WTC11 (cell line): ENCODE results near the gene SIRT2. TPM values are rescaled to one million over a fixed set of nuclear protein-coding genes. Genes with fewer than 3 reads are reported as not detected.

Experiments used
- ATAC-seq: fragments of 200-7000 bp; cut with Tn5 transposase; 2 replicates; pipeline ENCODE4 v1.10.0; 2021; ENCODE audit warnings: mild to moderate bottlenecking, moderate library complexity
- CTCF ChIA-PET: fragments of 300-600 bp; sonication (Branson Sonifier 250); formaldehyde crosslinking; loops from one replicate; lab custom pipeline; 2021; ENCODE audit warnings: antibody characterized with exemption; lab: Charles Lee
- POLR2A ChIA-PET: fragments of 350-600 bp; sonication (Branson Sonifier 250); formaldehyde crosslinking; loops from one replicate; lab custom pipeline; 2021; ENCODE audit warnings: antibody characterized with exemption; lab: Charles Lee
- DNase-seq: peaks from one replicate; pipeline ENCODE4 v3.0.0; 2021; ENCODE audit warnings: low spot score
- H3K27ac Mint-ChIP-seq: 2 replicates; pipeline ENCODE4 v1.8.0; 2021; ENCODE audit warnings: mixed read lengths
- H3K27me3 Mint-ChIP-seq: 2 replicates; pipeline ENCODE4 v1.8.0; 2021; ENCODE audit warnings: low read depth, mild to moderate bottlenecking, moderate library complexity, mixed read lengths
- H3K36me3 Mint-ChIP-seq: 2 replicates; pipeline ENCODE4 v1.8.0; 2021; ENCODE audit warnings: mixed read lengths
- H3K4me1 Mint-ChIP-seq: 2 replicates; pipeline ENCODE4 v1.8.0; 2022; ENCODE audit warnings: mixed read lengths
- H3K4me3 Mint-ChIP-seq: 2 replicates; pipeline ENCODE4 v1.8.0; 2021; ENCODE audit warnings: mild to moderate bottlenecking, moderate library complexity, mixed read lengths
- H3K9me3 Mint-ChIP-seq: 2 replicates; pipeline ENCODE4 v1.8.0; 2021; ENCODE audit warnings: mixed read lengths
- ATF2 ChIP-seq: sonication (generic); formaldehyde crosslinking; IDR thresholded peaks from 2 replicates; pipeline ENCODE4 v1.8.1; 2022; ENCODE audit warnings: low read depth, missing genetic modification reagents, borderline replicate concordance
- GRHL2 ChIP-seq: fragments of 250-450 bp; sonication (Bioruptor Pico); IDR thresholded peaks from 2 replicates; pipeline ENCODE4 v1.8.0; 2022; ENCODE audit warnings: mild to moderate bottlenecking, moderate library complexity; ENCODE audit not compliant: insufficient replicate concordance, severe bottlenecking
- HMGA2 ChIP-seq: fragments of 250-450 bp; sonication (Bioruptor Pico); IDR thresholded peaks from 2 replicates; pipeline ENCODE4 v1.4.0; 2021; ENCODE audit warnings: mild to moderate bottlenecking, moderate library complexity
- IRF2 ChIP-seq: sonication (generic); formaldehyde crosslinking; IDR thresholded peaks from 2 replicates; pipeline ENCODE4 v1.8.0; 2022; ENCODE audit warnings: low read depth, missing genetic modification reagents, borderline replicate concordance
- JUN ChIP-seq: sonication (generic); formaldehyde crosslinking; IDR thresholded peaks from 2 replicates; pipeline ENCODE4 v1.8.0; 2023; ENCODE audit warnings: mild to moderate bottlenecking, missing genetic modification reagents
- MYBL2 ChIP-seq: sonication (generic); formaldehyde crosslinking; IDR thresholded peaks from 2 replicates; pipeline ENCODE4 v1.8.1; 2023; ENCODE audit warnings: mild to moderate bottlenecking, moderate library complexity, missing genetic modification reagents
- PREB ChIP-seq: sonication (generic); formaldehyde crosslinking; IDR thresholded peaks from 2 replicates; pipeline ENCODE4 v1.8.1; 2022; ENCODE audit warnings: mild to moderate bottlenecking, missing genetic modification reagents, moderate library complexity, borderline replicate concordance
- SOX15 ChIP-seq: fragments of 250-450 bp; sonication (Bioruptor Pico); IDR thresholded peaks from 2 replicates; pipeline ENCODE4 v1.9.0; 2021; ENCODE audit warnings: mild to moderate bottlenecking
- ZNF138 ChIP-seq: sonication (generic); formaldehyde crosslinking; conservative IDR thresholded peaks from 2 replicates; pipeline ENCODE4 v1.8.1; 2022; ENCODE audit warnings: mild to moderate bottlenecking, moderate library complexity, missing genetic modification reagents
- ZNF416 ChIP-seq: fragments of 250-450 bp; sonication (Bioruptor Pico); IDR thresholded peaks from 2 replicates; pipeline ENCODE4 v1.9.0; 2021; ENCODE audit warnings: mild to moderate bottlenecking, inconsistent platforms
- total RNA-seq: library from RNA; stranded (reverse); gene quantifications from 3 replicates; pipeline ENCODE4 v1.2.3, GENCODE V29; 2021
- TF ChIP-seq, protein P1 (sequence below): sonication (generic); formaldehyde crosslinking; IDR thresholded peaks from 2 replicates; pipeline ENCODE4 v1.8.0; 2023; ENCODE audit warnings: missing genetic modification reagents, mild to moderate bottlenecking, borderline replicate concordance
- TF ChIP-seq, protein P2 (sequence below): sonication (generic); formaldehyde crosslinking; IDR thresholded peaks from 2 replicates; pipeline ENCODE4 v1.8.1; 2023; ENCODE audit warnings: mild to moderate bottlenecking, missing genetic modification reagents
- TF ChIP-seq, protein P3 (sequence below): sonication (generic); formaldehyde crosslinking; IDR thresholded peaks from 2 replicates; pipeline ENCODE4 v1.8.1; 2023; ENCODE audit warnings: mild to moderate bottlenecking, moderate library complexity, missing genetic modification reagents
- TF ChIP-seq, protein P4 (sequence below): sonication (generic); formaldehyde crosslinking; IDR thresholded peaks from 2 replicates; pipeline ENCODE4 v1.8.0; 2022; ENCODE audit warnings: mild to moderate bottlenecking, missing genetic modification reagents
- TF ChIP-seq, protein P5 (sequence below): sonication (generic); formaldehyde crosslinking; IDR thresholded peaks from 2 replicates; pipeline ENCODE4 v1.8.0; 2023; ENCODE audit warnings: mild to moderate bottlenecking, missing genetic modification reagents
- TF ChIP-seq, protein P6 (sequence below): fragments of 250-450 bp; sonication (Bioruptor Pico); IDR thresholded peaks from 2 replicates; pipeline ENCODE4 v1.9.0; 2021; ENCODE audit warnings: mild to moderate bottlenecking

The SIRT2 gene
- total RNA-seq, 1 experiment from 2014 or later, result 9.5 TPM

DNA sequence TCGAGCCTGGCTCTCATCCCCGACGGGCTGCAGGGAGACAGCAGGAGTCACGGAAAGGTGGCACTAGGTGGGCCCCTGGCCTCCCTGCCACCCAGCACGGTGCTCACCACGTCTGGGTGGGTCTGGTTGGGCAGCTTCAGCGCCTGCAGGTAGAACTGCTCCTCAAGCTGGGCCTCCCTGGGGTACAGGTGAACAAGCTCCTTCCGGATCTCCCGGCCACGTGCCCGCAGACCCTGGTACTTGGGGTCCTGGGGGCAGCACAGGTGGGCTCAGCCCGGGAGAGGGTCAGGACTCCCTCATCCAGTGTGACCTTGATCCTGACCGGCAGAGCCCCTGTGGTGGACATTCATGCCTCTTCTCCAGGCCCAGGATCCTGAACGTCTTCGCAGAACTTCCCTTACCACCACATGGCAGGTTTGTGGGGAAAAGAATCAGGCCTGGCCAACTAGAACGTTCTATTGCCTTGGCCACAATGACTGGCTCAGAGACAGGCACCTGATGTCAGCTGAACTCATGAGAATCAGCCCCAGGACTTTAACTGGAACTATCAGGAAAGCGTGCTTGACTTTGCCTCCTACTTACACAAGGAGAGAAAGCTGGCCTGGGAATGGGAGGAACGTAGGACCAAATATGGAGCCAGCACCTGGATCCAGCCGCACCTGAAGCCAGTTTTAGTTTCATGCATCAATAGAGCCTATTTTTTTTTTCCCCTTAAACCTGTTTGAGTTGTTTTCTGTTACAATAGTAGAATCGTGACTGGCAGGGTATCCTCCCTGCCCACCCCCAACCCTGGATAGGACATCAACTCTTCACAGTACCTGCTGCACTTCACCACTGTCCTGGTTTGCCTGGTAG lies 22.2 kb upstream of the SIRT2 start:
- ATAC-seq, result no peak
- peak overlapping the region; percentile 58; the same call in 1 of the 2 replicates for H3K27ac Mint-ChIP-seq

More for the DNA sequence above, 22.2 kb upstream of the SIRT2 start:
- no peaks in the 10 kb centered on the region for H3K4me1 Mint-ChIP-seq
- no peak overlapping the region for H3K4me3 Mint-ChIP-seq
- peaks cover 37% of the 10 kb centered on the region for H3K36me3 Mint-ChIP-seq
- POLR2A ChIA-PET, result interaction anchor here (1.0 kb wide), 1 partner anchor 9 kb away, joined by 3 read pairs; the partner anchor contains the start of genes MRPS12 and SARS2
- DNase-seq, result no peak
- no peaks in the 10 kb centered on the region for H3K27me3 Mint-ChIP-seq
- TF ChIP-seq, protein P1, sequence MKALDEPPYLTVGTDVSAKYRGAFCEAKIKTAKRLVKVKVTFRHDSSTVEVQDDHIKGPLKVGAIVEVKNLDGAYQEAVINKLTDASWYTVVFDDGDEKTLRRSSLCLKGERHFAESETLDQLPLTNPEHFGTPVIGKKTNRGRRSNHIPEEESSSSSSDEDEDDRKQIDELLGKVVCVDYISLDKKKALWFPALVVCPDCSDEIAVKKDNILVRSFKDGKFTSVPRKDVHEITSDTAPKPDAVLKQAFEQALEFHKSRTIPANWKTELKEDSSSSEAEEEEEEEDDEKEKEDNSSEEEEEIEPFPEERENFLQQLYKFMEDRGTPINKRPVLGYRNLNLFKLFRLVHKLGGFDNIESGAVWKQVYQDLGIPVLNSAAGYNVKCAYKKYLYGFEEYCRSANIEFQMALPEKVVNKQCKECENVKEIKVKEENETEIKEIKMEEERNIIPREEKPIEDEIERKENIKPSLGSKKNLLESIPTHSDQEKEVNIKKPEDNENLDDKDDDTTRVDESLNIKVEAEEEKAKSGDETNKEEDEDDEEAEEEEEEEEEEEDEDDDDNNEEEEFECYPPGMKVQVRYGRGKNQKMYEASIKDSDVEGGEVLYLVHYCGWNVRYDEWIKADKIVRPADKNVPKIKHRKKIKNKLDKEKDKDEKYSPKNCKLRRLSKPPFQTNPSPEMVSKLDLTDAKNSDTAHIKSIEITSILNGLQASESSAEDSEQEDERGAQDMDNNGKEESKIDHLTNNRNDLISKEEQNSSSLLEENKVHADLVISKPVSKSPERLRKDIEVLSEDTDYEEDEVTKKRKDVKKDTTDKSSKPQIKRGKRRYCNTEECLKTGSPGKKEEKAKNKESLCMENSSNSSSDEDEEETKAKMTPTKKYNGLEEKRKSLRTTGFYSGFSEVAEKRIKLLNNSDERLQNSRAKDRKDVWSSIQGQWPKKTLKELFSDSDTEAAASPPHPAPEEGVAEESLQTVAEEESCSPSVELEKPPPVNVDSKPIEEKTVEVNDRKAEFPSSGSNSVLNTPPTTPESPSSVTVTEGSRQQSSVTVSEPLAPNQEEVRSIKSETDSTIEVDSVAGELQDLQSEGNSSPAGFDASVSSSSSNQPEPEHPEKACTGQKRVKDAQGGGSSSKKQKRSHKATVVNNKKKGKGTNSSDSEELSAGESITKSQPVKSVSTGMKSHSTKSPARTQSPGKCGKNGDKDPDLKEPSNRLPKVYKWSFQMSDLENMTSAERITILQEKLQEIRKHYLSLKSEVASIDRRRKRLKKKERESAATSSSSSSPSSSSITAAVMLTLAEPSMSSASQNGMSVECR (CRISPR knock-in tag), result no peak
- TF ChIP-seq, protein P2, sequence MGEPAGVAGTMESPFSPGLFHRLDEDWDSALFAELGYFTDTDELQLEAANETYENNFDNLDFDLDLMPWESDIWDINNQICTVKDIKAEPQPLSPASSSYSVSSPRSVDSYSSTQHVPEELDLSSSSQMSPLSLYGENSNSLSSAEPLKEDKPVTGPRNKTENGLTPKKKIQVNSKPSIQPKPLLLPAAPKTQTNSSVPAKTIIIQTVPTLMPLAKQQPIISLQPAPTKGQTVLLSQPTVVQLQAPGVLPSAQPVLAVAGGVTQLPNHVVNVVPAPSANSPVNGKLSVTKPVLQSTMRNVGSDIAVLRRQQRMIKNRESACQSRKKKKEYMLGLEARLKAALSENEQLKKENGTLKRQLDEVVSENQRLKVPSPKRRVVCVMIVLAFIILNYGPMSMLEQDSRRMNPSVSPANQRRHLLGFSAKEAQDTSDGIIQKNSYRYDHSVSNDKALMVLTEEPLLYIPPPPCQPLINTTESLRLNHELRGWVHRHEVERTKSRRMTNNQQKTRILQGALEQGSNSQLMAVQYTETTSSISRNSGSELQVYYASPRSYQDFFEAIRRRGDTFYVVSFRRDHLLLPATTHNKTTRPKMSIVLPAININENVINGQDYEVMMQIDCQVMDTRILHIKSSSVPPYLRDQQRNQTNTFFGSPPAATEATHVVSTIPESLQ (CRISPR knock-in tag), result no peak
- no peak for TF ChIP-seq ATF2 (CRISPR knock-in tag)
- TF ChIP-seq, protein P3, sequence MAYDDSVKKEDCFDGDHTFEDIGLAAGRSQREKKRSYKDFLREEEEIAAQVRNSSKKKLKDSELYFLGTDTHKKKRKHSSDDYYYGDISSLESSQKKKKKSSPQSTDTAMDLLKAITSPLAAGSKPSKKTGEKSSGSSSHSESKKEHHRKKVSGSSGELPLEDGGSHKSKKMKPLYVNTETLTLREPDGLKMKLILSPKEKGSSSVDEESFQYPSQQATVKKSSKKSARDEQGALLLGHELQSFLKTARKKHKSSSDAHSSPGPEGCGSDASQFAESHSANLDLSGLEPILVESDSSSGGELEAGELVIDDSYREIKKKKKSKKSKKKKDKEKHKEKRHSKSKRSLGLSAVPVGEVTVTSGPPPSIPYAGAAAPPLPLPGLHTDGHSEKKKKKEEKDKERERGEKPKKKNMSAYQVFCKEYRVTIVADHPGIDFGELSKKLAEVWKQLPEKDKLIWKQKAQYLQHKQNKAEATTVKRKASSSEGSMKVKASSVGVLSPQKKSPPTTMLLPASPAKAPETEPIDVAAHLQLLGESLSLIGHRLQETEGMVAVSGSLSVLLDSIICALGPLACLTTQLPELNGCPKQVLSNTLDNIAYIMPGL (CRISPR knock-in tag), result no peak
- TF ChIP-seq, protein P4, sequence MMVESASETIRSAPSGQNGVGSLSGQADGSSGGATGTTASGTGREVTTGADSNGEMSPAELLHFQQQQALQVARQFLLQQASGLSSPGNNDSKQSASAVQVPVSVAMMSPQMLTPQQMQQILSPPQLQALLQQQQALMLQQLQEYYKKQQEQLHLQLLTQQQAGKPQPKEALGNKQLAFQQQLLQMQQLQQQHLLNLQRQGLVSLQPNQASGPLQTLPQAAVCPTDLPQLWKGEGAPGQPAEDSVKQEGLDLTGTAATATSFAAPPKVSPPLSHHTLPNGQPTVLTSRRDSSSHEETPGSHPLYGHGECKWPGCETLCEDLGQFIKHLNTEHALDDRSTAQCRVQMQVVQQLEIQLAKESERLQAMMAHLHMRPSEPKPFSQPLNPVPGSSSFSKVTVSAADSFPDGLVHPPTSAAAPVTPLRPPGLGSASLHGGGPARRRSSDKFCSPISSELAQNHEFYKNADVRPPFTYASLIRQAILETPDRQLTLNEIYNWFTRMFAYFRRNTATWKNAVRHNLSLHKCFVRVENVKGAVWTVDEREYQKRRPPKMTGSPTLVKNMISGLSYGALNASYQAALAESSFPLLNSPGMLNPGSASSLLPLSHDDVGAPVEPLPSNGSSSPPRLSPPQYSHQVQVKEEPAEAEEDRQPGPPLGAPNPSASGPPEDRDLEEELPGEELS (CRISPR knock-in tag), result no peak
- no peak for TF ChIP-seq SOX15
- TF ChIP-seq MYBL2, result no peak
- no peak for TF ChIP-seq JUN (CRISPR knock-in tag)
- TF ChIP-seq, protein P5, sequence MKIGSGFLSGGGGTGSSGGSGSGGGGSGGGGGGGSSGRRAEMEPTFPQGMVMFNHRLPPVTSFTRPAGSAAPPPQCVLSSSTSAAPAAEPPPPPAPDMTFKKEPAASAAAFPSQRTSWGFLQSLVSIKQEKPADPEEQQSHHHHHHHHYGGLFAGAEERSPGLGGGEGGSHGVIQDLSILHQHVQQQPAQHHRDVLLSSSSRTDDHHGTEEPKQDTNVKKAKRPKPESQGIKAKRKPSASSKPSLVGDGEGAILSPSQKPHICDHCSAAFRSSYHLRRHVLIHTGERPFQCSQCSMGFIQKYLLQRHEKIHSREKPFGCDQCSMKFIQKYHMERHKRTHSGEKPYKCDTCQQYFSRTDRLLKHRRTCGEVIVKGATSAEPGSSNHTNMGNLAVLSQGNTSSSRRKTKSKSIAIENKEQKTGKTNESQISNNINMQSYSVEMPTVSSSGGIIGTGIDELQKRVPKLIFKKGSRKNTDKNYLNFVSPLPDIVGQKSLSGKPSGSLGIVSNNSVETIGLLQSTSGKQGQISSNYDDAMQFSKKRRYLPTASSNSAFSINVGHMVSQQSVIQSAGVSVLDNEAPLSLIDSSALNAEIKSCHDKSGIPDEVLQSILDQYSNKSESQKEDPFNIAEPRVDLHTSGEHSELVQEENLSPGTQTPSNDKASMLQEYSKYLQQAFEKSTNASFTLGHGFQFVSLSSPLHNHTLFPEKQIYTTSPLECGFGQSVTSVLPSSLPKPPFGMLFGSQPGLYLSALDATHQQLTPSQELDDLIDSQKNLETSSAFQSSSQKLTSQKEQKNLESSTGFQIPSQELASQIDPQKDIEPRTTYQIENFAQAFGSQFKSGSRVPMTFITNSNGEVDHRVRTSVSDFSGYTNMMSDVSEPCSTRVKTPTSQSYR (CRISPR knock-in tag), result no peak
- TF ChIP-seq IRF2 (CRISPR knock-in tag), result no peak
- TF ChIP-seq HMGA2, result no peak
- no peak for TF ChIP-seq PREB (CRISPR knock-in tag)
- TF ChIP-seq ZNF416 (CRISPR knock-in tag), result no peak
- TF ChIP-seq GRHL2 (CRISPR knock-in tag), result no peak
- TF ChIP-seq, protein P6, sequence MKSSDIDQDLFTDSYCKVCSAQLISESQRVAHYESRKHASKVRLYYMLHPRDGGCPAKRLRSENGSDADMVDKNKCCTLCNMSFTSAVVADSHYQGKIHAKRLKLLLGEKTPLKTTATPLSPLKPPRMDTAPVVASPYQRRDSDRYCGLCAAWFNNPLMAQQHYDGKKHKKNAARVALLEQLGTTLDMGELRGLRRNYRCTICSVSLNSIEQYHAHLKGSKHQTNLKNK (CRISPR knock-in tag), result no peak
- no peak for TF ChIP-seq ZNF138 (CRISPR knock-in tag)
- TF ChIP-seq, all 79 proteins: peak for 0
- CTCF ChIA-PET, result interaction anchor here (1.8 kb wide), 1 partner anchor 8 kb away, joined by 10 read pairs; the partner anchor contains the start of genes MRPS12 and SARS2
- H3K9me3 Mint-ChIP-seq, result 0 out of 2 replicates have a peak, but pooled peaks cover 4% of the 10 kb centered on the region
